K562 (cell line): Measurements from ENCODE around the gene STPG4.

ENCODE experiments used
- BHLHE40 ChIP-seq: IDR thresholded peaks from 2 replicates; pipeline ENCODE4 v1.6.1; 2011; ENCODE audit warnings: low read length, improper control_type of control experiment
- BRCA1 ChIP-seq, 2 experiments: fragments of 450-650 bp in 1 of 2; sonication (generic) in 1 of 2; formaldehyde crosslinking in 1 of 2; IDR thresholded peaks; 2 replicates each; pipeline versions ENCODE4 v1.5.0 to v1.6.1; 2017 to 2020; ENCODE audit warnings: mild to moderate bottlenecking in 1 of 2, missing genetic modification reagents in 1 of 2
- CAMTA2 ChIP-seq: fragments of 250-450 bp; sonication (Bioruptor Pico); conservative IDR thresholded peaks from 2 replicates; pipeline ENCODE4 v1.5.1; 2022
- CHD7 ChIP-seq: fragments of 200-600 bp; sonication (generic); IDR thresholded peaks from one replicate; pipeline ENCODE4 v1.6.1; 2012; ENCODE audit warnings: mild to moderate bottlenecking, low read depth, low read length, inconsistent platforms
- ESRRA ChIP-seq: fragments of 450-650 bp; IDR thresholded peaks from 2 replicates; pipeline ENCODE4 v1.6.1; 2014; ENCODE audit warnings: low read depth, mild to moderate bottlenecking, moderate library complexity, borderline replicate concordance
- HMG20A ChIP-seq: fragments of 450-650 bp; formaldehyde crosslinking; conservative IDR thresholded peaks from 2 replicates; pipeline ENCODE4 v1.4.0; 2020; ENCODE audit warnings: mild to moderate bottlenecking, mixed read lengths
- HMG20B ChIP-seq: fragments of 250-450 bp; sonication (Bioruptor Pico); IDR thresholded peaks from 2 replicates; pipeline ENCODE4 v1.5.0; 2021; ENCODE audit warnings: mild to moderate bottlenecking
- IRF9 ChIP-seq: fragments of 450-650 bp; IDR thresholded peaks from 2 replicates; pipeline ENCODE4 v1.6.1; 2016; ENCODE audit warnings: missing biosample characterization, missing genetic modification characterization
- NBN ChIP-seq: fragments of 450-650 bp; IDR thresholded peaks from 2 replicates; pipeline ENCODE4 v1.6.1; 2016; ENCODE audit warnings: low read depth, mild to moderate bottlenecking
- PCBP1 ChIP-seq: fragments of 200-400 bp; formaldehyde crosslinking; IDR thresholded peaks from 2 replicates; pipeline ENCODE4 v1.6.1; 2018; ENCODE audit warnings: mild to moderate bottlenecking, low read depth, low read length; ENCODE audit not compliant: poor library complexity, severe bottlenecking
- PML ChIP-seq: IDR thresholded peaks from 2 replicates; pipeline ENCODE4 v1.6.1; 2012; ENCODE audit warnings: low read length, inconsistent platforms
- ZNF696 ChIP-seq: fragments of 250-450 bp; sonication (Bioruptor Pico); conservative IDR thresholded peaks from 2 replicates; pipeline ENCODE4 v1.4.0; 2020; ENCODE audit warnings: mild to moderate bottlenecking, moderate library complexity
- ZNF77 ChIP-seq: fragments of 250-450 bp; sonication (Bioruptor Pico); IDR thresholded peaks from 2 replicates; pipeline ENCODE4 v1.5.0; 2020

GRCh38 chr2:47061944-47062678, 93.0 kb downstream of the STPG4 start:
- TF ChIP-seq PML (no peak), ZNF77 (CRISPR knock-in tag) (no peak), BRCA1 (IDR thresholded peaks at IDR 0.05) (no peak), BRCA1 (CRISPR knock-in tag; IDR thresholded peaks at IDR 0.05) (no peak), ZNF696 (CRISPR knock-in tag) (no peak), CAMTA2 (CRISPR knock-in tag) (no peak), ESRRA (no peak), NBN (no peak), HMG20B (CRISPR knock-in tag) (no peak), PCBP1 (no peak), HMG20A (no peak), CHD7 (no peak), IRF9 (tag) (no peak), BHLHE40 (no peak)
